Activated gamma-delta T cell treated with anti-CD3 and anti-CD28 coated beads, Interleukin-2, amount 50 U/mL, for 16 hours (primary cell): ENCODE measurements around the gene ZDHHC14.
"Not testable (repeated sequence)": the region's sequence is repeated elsewhere in the genome, so short reads cannot be mapped to it uniquely, and the experiment has no call there.

Source experiments
- DNase-seq: peaks from one replicate; pipeline ENCODE4 v3.0.0-alpha.2; 2020; ENCODE audit warnings: low read depth

The ZDHHC14 gene

GRCh38 chr6:157381631-157382621, 936 bp downstream of the ZDHHC14 start:
- peak; percentile 34 for DNase-seq

GRCh38 chr6:157382821-157383220, 1.8 kb downstream of the ZDHHC14 start:
- DNase-seq: no peak

- no peak for DNase-seq
Observed at GRCh38 chr6:157383471-157383870, 2.5 kb downstream of the ZDHHC14 start.

GRCh38 chr6:157384962-157385361, 4.0 kb downstream of the ZDHHC14 start:
- not testable (repeated sequence) for DNase-seq

DNA sequence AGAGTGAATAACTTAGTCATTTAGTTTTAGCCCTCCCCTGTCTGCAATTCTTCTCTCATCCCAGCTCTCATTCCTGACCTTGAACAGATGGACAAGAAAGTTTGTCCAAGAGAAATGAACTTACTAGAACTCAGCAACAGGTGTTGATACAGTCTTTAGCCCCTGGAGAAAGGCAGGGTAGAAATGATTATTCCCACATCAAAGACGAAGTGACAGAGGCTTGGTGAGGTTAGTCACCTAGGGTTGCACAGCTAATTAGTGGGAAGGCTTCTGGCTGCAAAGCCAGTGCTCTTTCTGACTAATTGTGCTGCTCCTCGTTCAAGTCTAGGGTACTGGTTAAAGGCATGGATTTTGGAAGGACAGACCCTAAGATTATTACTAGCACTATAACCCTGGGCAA, 4.5 kb downstream of the ZDHHC14 start:
- no peak for DNase-seq

DNA sequence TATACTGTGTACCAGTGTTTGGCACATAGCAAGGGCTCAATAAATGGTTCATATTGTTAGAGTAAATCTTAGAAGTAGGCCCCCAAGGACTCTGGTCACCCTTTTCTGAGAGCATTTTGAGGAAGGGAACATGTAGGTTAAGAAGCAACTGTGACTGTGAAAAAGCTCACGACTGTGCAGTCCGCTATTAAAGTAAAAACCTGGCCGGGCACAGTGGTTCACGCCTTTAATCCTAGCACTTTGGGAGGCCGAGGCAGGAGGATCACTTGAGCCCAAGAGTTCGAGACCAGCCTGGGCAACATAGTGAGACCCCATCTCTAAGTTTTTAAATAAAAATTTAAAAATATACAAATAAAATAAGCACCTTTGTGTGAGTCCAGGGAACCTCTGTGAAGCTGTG, 5.0 kb downstream of the ZDHHC14 start:
- DNase-seq: no peak

DNA sequence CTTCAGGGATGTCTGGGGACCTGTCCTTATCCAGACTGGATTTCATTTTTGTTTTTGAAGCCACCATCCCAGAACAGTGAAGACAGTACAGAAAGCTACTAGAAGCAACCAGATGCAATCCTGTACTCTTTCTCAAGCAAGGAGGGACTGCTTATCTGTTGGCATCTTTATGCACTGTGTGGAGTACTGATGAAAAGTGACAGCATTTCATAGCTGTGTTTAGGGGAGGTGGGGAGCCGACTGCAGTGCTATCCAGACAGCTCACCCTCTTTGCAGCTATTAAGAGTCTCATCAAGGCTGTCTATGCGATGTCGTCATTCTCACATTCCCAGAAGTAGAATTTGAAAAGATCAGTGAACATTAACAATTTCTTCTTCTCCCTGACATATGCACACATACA, 5.5 kb downstream of the ZDHHC14 start:
- no peak for DNase-seq

GRCh38 chr6:157388924-157389323, 7.9 kb downstream of the ZDHHC14 start:
- no peak for DNase-seq

GRCh38 chr6:157390273-157391060, 9.5 kb downstream of the ZDHHC14 start:
- DNase-seq: no peak

- DNase-seq: no peak
Observed at GRCh38 chr6:157392927-157393668, 12.1 kb downstream of the ZDHHC14 start.

DNA sequence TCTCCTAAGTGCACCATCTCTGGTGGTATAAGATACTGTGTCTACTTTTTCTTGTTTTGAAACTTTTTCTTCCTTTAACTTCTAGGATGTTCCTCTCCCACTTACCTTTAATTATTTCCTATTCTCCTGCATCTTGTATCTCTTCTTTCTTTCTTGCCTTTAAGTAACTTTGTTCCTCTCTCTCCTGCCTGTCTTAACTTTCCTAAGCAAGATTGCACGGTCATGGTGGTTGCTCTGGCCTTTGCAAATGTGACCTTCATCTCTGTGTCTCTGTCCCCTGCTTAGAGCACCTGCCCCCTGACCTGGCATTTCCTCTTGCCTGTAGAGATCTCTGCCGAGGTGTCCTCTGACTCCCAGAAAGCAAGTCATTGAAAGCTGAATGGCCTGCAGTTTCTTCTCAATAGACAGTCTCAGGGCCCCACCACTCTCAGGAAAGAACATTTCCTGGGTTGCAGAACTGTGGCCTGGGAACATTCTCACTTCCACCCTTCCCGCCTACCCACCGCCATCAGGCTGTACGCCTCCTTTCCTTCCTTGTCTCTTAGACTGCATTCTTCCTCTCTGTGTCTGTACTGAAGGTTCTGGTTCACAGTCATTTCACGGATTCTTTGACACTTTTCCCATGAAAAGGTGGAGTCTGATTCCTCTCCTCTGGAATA, 12.8 kb downstream of the ZDHHC14 start:
- no peak for DNase-seq

DNA sequence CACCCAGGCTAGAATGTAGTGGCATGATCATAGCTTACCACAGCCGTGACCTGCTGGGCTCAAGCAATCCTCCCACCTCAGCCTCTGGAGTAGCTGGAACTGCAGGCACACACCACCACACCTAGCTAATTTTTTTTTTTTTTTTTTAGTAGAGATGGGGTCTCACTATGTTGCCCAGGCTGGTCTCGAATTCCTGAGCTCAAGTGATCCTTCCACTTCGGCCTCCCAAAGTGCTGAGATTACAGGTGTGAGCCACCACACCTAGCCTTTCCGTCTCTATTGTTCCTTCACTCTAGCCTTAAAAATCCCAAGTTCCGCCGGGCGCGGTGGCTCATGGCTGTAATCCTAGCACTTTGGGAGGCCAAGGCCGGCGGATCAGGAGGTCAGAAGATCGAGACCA, 14.2 kb downstream of the ZDHHC14 start:
- not testable (repeated sequence) for DNase-seq

GRCh38 chr6:157396026-157396425, 15.0 kb downstream of the ZDHHC14 start:
- DNase-seq: no peak

DNA sequence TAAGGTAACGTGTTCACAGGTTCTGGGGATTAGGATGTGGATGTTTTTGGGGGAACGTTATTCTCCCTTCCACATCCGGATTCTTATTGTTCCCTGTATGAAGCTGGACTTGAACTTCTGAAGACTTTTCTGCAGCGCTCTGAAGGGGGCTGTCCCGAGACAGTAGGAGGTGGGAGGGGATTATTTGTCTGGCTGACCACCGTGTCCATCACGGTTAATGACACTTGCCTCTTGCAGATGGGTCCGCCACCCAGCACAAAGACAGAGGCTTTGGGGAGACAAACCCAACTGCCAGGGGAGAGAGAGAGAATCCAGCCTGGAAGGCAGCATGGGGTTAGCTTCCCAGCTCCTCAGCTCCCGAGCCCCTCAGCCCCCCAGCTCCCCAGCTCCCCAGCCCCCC, 16.7 kb downstream of the ZDHHC14 start:
- no peak for DNase-seq

DNA sequence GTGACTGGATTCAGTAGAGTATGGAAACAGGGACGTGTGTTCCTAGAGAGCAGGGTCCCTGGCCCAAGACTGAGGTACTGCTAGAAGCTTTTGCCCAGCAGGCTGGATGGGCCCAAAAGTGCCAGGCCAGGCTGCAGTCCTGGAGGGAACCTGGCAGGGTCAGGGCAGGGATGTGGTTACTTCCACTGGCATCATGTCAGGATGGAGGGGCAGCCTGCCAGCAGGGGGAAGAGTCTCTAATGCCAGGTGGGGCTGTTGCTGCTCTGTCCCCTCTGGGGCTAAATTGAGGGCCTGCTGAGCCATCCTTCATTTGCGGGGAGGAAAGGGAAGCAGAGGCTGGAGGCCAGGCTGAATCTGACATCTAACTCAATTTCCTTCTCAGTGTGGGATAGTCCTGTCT, 17.2 kb downstream of the ZDHHC14 start:
- DNase-seq: no peak

GRCh38 chr6:157400676-157401075, 19.7 kb downstream of the ZDHHC14 start:
- DNase-seq: no peak

- DNase-seq: no peak
Observed at GRCh38 chr6:157401734-157402338, 20.8 kb downstream of the ZDHHC14 start.

DNA sequence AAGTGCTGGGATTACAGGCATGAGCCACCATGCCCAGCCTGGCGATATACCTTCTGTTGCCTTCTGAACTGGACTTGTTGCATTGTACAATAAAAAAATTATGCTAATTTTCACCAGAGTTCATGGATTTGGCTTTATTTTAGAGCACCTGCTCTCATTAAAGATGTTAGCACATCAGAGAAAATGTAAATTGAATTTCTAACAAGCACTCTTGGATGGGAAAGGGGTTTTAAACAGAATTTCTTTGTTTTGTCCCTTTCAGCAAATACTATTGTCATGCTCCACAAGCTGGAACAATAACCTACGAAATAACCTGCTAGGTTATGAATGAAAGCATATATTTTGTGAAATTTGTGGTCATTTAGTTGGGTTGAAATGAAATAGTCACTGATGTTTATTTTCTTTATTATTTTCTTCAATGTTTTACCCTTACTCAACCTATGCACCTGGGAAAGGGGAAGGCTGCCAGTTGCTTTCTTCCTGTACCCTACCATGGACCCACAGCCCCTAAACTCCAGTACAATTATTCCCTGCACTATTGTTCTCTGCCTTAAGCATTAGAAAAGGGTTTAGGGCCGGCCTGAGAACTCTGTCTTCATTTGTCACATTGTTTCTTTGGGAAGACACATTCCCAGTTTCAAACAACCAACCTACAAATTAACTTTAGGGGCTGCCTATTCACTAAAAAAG, 22.2 kb downstream of the ZDHHC14 start:
- no peak for DNase-seq

DNA sequence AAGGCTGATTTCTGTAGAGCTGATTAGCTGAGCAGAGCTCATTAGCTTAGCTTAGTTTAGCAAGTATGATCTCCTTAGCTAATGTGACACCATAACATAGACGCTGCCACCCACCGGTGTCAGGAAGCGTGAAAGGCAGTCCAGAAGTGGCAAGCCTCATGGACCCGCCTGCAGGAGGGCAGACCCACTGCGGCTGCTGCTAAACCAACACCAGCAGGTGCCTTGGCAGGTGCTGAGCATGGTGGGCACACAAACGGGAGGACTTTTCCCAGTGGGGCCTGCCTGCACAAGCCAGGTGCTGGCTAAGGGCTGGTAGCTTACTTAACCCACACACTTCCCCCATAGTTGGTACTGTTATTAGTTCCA, 22.7 kb downstream of the ZDHHC14 start:
- no peak for DNase-seq

DNA sequence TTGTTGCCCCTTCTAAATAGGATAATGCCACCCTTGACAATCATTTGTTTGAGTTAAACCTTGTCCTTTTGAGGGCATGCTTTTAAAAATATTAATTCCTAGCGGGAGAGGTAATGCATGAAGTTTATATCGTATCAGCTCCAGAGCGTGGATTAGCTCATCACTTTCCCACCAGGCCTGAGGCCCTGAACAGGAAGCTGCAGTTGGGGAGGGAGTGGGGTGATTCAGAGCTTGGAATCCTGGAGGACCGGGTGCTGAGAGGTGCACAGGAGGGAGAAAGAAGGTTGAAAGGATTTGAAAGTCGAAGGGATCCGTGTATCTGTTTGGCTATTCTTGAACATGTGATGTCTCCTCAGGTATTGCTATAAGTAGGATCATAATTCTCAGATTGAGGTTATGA, 25.0 kb downstream of the ZDHHC14 start:
- DNase-seq: no peak

DNA sequence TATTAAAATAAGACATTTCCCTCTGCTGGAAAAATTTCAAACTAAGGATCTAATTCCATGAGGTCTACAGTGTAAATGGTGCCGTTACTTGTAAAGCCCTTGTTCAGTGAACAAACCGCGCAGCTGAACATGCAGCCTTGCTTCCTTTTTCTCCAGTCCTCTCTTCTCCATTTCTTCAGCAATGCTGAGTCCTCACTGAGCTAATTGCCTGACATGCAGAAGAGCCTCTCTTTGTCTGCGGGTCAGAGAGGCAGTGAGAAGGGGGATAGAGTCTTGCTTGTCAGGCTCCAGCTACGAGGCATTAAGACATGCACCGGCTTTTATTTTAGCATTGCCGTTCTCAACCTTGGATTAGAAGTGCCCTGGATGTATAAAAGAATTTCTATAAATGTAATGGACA, 25.7 kb downstream of the ZDHHC14 start:
- no peak for DNase-seq
